Measurements from ENCODE around the gene DDA1. TPM values are rescaled to one million over a fixed set of nuclear protein-coding genes. Genes with fewer than 3 reads are reported as not detected.

Gene DDA1
- total RNA-seq, 1 experiment from 2014 or later: 42.8 TPM

DNA sequence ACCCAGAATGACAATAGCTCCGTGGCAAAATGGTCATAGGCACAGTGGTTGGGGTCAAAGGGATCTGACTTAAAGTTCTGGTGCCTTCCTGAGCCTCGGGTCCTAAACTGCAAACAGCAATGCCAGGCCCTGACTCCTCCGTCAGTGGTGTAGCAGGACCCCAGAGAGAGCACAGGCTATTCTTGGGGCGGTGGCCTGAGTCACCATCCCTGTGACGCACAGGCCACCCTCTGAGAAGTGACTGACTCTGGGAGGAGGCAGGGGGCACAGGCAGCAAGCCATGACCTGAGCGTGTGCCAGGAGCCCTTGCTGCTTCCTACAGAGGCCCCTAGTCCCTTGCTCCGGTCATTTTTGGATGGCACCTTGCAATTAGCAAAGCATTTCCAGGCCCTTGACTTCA, 49.0 kb downstream of the DDA1 start:
- ATAC-seq (no peak), DNase-seq (ENCODE audit: low spot score) (no peak)
- ChIA-PET POLR2A (interaction anchor here (1.3 kb wide), 1 partner anchor 9 kb away, joined by 3 read pairs; no protein-coding TSS in a partner anchor), CTCF (interaction anchor here (3.2 kb wide), 1 partner anchor 28 kb away, joined by 12 read pairs; no protein-coding TSS in a partner anchor)
- Mint-ChIP-seq H3K9me3 (no peaks in the 10 kb centered on the region), H3K36me3 (no peaks in the 10 kb centered on the region), H3K27me3 (ENCODE audit: low read depth) (peaks cover 3% of the 10 kb centered on the region; the same call in 1 of the 2 replicates), H3K4me3 (no peak overlapping the region), H3K27ac (no peak overlapping the region), H3K4me1 (peaks cover 1% of the 10 kb centered on the region; the same call in 1 of the 2 replicates)
- TF ChIP-seq, protein P1, sequence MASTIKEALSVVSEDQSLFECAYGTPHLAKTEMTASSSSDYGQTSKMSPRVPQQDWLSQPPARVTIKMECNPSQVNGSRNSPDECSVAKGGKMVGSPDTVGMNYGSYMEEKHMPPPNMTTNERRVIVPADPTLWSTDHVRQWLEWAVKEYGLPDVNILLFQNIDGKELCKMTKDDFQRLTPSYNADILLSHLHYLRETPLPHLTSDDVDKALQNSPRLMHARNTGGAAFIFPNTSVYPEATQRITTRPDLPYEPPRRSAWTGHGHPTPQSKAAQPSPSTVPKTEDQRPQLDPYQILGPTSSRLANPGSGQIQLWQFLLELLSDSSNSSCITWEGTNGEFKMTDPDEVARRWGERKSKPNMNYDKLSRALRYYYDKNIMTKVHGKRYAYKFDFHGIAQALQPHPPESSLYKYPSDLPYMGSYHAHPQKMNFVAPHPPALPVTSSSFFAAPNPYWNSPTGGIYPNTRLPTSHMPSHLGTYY (CRISPR knock-in tag; IDR thresholded peaks at IDR 0.05): no peak
- TF ChIP-seq ZNF396 (CRISPR knock-in tag; IDR thresholded peaks at IDR 0.05; ENCODE audit: borderline replicate concordance): no peak
- TF ChIP-seq, protein P2, sequence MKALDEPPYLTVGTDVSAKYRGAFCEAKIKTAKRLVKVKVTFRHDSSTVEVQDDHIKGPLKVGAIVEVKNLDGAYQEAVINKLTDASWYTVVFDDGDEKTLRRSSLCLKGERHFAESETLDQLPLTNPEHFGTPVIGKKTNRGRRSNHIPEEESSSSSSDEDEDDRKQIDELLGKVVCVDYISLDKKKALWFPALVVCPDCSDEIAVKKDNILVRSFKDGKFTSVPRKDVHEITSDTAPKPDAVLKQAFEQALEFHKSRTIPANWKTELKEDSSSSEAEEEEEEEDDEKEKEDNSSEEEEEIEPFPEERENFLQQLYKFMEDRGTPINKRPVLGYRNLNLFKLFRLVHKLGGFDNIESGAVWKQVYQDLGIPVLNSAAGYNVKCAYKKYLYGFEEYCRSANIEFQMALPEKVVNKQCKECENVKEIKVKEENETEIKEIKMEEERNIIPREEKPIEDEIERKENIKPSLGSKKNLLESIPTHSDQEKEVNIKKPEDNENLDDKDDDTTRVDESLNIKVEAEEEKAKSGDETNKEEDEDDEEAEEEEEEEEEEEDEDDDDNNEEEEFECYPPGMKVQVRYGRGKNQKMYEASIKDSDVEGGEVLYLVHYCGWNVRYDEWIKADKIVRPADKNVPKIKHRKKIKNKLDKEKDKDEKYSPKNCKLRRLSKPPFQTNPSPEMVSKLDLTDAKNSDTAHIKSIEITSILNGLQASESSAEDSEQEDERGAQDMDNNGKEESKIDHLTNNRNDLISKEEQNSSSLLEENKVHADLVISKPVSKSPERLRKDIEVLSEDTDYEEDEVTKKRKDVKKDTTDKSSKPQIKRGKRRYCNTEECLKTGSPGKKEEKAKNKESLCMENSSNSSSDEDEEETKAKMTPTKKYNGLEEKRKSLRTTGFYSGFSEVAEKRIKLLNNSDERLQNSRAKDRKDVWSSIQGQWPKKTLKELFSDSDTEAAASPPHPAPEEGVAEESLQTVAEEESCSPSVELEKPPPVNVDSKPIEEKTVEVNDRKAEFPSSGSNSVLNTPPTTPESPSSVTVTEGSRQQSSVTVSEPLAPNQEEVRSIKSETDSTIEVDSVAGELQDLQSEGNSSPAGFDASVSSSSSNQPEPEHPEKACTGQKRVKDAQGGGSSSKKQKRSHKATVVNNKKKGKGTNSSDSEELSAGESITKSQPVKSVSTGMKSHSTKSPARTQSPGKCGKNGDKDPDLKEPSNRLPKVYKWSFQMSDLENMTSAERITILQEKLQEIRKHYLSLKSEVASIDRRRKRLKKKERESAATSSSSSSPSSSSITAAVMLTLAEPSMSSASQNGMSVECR (CRISPR knock-in tag; IDR thresholded peaks at IDR 0.05; ENCODE audit: borderline replicate concordance): no peak

DNA sequence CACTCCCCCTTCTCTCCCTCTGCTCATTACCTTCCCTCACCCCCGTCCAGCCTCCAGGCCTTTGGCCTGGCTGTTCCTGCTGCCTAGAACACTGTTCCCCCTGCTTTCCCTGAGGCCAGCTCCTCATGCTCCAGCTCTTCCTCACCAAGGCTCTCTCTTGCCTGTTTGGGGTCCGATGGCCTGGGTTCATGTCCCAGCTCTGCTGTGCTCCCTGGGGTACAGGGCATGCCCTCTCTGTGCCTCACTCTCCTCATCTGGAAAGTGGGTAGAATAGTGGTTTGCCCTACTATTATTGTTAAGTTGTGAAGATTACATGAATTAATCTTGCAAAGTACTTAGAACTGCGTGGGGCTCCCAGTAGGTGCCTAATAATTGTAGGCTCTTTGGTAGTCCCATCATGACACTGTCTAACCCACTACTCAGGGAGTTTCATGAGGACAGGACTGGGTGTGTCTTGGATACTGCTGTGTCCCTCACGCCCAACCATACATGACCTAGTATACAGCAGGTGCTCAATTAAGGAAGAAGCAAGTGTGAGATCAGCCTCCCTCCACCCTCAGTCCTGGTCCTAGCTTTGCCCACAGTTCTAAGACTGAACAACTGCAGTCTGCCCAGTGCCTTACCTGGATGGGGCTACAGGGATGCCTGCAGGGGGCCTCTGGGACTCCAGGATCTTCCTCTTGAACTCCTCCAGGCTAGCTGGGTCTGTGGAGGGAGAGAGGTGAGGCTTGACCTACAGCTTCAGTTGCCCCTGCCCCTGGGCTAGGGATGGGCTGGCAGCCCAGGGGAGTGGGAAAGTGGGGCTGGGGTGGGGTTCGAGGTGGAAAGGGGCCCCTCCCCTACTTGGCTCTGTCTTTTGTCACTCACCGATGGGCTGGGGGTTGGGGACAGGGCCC, 50.8 kb downstream of the DDA1 start:
- Mint-ChIP-seq H3K27me3 (ENCODE audit: low read depth) (peaks cover 5% of the 10 kb centered on the region), H3K36me3 (no peaks in the 10 kb centered on the region), H3K27ac (no peak overlapping the region), H3K9me3 (no peaks in the 10 kb centered on the region), H3K4me1 (no peaks in the 10 kb centered on the region), H3K4me3 (no peak overlapping the region)
- ATAC-seq (no peak), DNase-seq (ENCODE audit: low spot score) (no peak)
- POLR2A ChIA-PET: no interaction called here
- CTCF ChIA-PET: interaction anchor here (0.7 to 3.2 kb wide), 2 partner anchors 26 to 29 kb away, joined by 5 to 12 read pairs; no protein-coding TSS in a partner anchor
- no peak for TF ChIP-seq FOXP1 (CRISPR knock-in tag; IDR thresholded peaks at IDR 0.05; ENCODE audit: borderline replicate concordance)
- TF ChIP-seq, protein P3, sequence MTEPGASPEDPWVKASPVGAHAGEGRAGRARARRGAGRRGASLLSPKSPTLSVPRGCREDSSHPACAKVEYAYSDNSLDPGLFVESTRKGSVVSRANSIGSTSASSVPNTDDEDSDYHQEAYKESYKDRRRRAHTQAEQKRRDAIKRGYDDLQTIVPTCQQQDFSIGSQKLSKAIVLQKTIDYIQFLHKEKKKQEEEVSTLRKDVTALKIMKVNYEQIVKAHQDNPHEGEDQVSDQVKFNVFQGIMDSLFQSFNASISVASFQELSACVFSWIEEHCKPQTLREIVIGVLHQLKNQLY (CRISPR knock-in tag; IDR thresholded peaks at IDR 0.05): no peak
- TF ChIP-seq ATF1 (CRISPR knock-in tag; IDR thresholded peaks at IDR 0.05): no peak
- TF ChIP-seq, protein P4, sequence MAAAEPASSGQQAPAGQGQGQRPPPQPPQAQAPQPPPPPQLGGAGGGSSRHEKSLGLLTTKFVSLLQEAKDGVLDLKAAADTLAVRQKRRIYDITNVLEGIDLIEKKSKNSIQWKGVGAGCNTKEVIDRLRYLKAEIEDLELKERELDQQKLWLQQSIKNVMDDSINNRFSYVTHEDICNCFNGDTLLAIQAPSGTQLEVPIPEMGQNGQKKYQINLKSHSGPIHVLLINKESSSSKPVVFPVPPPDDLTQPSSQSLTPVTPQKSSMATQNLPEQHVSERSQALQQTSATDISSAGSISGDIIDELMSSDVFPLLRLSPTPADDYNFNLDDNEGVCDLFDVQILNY (CRISPR knock-in tag; IDR thresholded peaks at IDR 0.05): no peak
- no peak for TF ChIP-seq ZBTB21 (CRISPR knock-in tag; IDR thresholded peaks at IDR 0.05; ENCODE audit: borderline replicate concordance)
- TF ChIP-seq TP53 (CRISPR knock-in tag; IDR thresholded peaks at IDR 0.05): no peak
- TF ChIP-seq, protein P5, sequence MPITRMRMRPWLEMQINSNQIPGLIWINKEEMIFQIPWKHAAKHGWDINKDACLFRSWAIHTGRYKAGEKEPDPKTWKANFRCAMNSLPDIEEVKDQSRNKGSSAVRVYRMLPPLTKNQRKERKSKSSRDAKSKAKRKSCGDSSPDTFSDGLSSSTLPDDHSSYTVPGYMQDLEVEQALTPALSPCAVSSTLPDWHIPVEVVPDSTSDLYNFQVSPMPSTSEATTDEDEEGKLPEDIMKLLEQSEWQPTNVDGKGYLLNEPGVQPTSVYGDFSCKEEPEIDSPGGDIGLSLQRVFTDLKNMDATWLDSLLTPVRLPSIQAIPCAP (CRISPR knock-in tag; IDR thresholded peaks at IDR 0.05): no peak
- no peak for TF ChIP-seq ZNF232 (CRISPR knock-in tag; IDR thresholded peaks at IDR 0.05)
- no peak for TF ChIP-seq NR3C1 (CRISPR knock-in tag; conservative IDR thresholded peaks at IDR 0.05; ENCODE audit: low read depth)
- TF ChIP-seq IRF2 (CRISPR knock-in tag; IDR thresholded peaks at IDR 0.05; ENCODE audit: borderline replicate concordance, low read depth): no peak
- TF ChIP-seq OVOL2 (CRISPR knock-in tag; IDR thresholded peaks at IDR 0.05; ENCODE audit: borderline replicate concordance): no peak
- TF ChIP-seq, protein P6, sequence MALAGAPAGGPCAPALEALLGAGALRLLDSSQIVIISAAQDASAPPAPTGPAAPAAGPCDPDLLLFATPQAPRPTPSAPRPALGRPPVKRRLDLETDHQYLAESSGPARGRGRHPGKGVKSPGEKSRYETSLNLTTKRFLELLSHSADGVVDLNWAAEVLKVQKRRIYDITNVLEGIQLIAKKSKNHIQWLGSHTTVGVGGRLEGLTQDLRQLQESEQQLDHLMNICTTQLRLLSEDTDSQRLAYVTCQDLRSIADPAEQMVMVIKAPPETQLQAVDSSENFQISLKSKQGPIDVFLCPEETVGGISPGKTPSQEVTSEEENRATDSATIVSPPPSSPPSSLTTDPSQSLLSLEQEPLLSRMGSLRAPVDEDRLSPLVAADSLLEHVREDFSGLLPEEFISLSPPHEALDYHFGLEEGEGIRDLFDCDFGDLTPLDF (CRISPR knock-in tag; IDR thresholded peaks at IDR 0.05): no peak
- TF ChIP-seq, protein P7, sequence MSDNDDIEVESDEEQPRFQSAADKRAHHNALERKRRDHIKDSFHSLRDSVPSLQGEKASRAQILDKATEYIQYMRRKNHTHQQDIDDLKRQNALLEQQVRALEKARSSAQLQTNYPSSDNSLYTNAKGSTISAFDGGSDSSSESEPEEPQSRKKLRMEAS (CRISPR knock-in tag; IDR thresholded peaks at IDR 0.05): no peak
- TF ChIP-seq, protein P8, sequence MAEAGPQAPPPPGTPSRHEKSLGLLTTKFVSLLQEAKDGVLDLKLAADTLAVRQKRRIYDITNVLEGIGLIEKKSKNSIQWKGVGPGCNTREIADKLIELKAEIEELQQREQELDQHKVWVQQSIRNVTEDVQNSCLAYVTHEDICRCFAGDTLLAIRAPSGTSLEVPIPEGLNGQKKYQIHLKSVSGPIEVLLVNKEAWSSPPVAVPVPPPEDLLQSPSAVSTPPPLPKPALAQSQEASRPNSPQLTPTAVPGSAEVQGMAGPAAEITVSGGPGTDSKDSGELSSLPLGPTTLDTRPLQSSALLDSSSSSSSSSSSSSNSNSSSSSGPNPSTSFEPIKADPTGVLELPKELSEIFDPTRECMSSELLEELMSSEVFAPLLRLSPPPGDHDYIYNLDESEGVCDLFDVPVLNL (CRISPR knock-in tag; IDR thresholded peaks at IDR 0.05; ENCODE audit: borderline replicate concordance, low read depth): no peak
- no peak for TF ChIP-seq SMAD3 (CRISPR knock-in tag; IDR thresholded peaks at IDR 0.05; ENCODE audit: borderline replicate concordance)
- TF ChIP-seq ZNF416 (CRISPR knock-in tag; IDR thresholded peaks at IDR 0.05): no peak
- TF ChIP-seq ZNF671 (CRISPR knock-in tag; IDR thresholded peaks at IDR 0.05): no peak
